ENCODE results near the gene MYD88.

- TF ChIP-seq CTCF (optimal IDR thresholded peaks at IDR 0.05 in 1 of 3, IDR thresholded peaks at IDR 0.05 in 1 of 3, conservative IDR thresholded peaks at IDR 0.05 in 1 of 3; ENCODE audit: extremely low read depth in 1 of 3, insufficient read depth in 2 of 3, low read length in 3 of 3) (no peak), EZH2 (IDR thresholded peaks at IDR 0.05; ENCODE audit: low read length) (no peak)
Measured at GRCh38 chr3:38186781-38187180, 48.3 kb downstream of the MYD88 start.
